Stomach (tissue), 9 donors: ENCODE data around the gene FMN1. TPM values are rescaled to one million over a fixed set of nuclear protein-coding genes. Genes with fewer than 3 reads are reported as not detected.

Experiments
- DNase-seq, 2 donors: peaks; one replicate each; pipeline versions ENCODE4 v3.0.0 to v3.0.0-alpha.2; 2013 to 2019
- H3K27ac ChIP-seq, 5 donors: fragments of 200-600 bp in 4 of 5; sonication (generic) in 4 of 5; one replicate each; pipeline ENCODE4 v1.5.1; 2013 to 2019; ENCODE audit warnings: mild to moderate bottlenecking in 1 of 5, moderate library complexity in 1 of 5
- H3K27me3 ChIP-seq, 3 donors: fragments of 200-600 bp; sonication (generic); one replicate each; pipeline ENCODE4 v1.5.1; 2017 to 2019; ENCODE audit warnings: mixed run types in 1 of 3
- H3K36me3 ChIP-seq, 4 donors: fragments of 200-600 bp; sonication (generic); 1 replicate in 3 of 4; 2 replicates in 1 of 4; pipeline ENCODE4 v1.5.1; 2016 to 2019
- H3K4me1 ChIP-seq, 4 donors: fragments of 200-600 bp; sonication (generic); one replicate each; pipeline ENCODE4 v1.5.1; 2016 to 2019
- H3K4me3 ChIP-seq, 4 donors: fragments of 200-600 bp; sonication (generic) in 3 of 4; one replicate each; pipeline ENCODE4 v1.5.1; 2016 to 2019; ENCODE audit warnings: mild to moderate bottlenecking in 1 of 4
- H3K9me3 ChIP-seq, 4 donors: fragments of 200-600 bp; sonication (generic); one replicate each; pipeline ENCODE4 v1.5.1; 2016 to 2019
- EP300 ChIP-seq: sonication (generic); formaldehyde crosslinking; IDR thresholded peaks from one replicate; pipeline ENCODE4 v1.6.1; 2017; ENCODE audit warnings: antibody characterized with exemption
- POLR2A ChIP-seq, 4 donors: fragments of 450-650 bp; IDR thresholded peaks; one replicate each; pipeline ENCODE4 v1.6.1; 2016; ENCODE audit warnings: antibody characterized with exemption in 4 of 4, control low read depth in 2 of 4, mild to moderate bottlenecking in 1 of 4, moderate library complexity in 1 of 4
- POLR2AphosphoS5 ChIP-seq, 3 donors: sonication (generic); formaldehyde crosslinking; IDR thresholded peaks; one replicate each; pipeline ENCODE4 v1.6.1; 2016; ENCODE audit warnings: antibody characterized with exemption in 3 of 3
- WGBS, 5 donors: extraction: QIAGEN DNeasy Blood & Tissue Kit in 3 of 5; methylation state at CpG; one replicate each; pipeline versions ENCODE4 v1.1.5 to v1.1.7; 2013 to 2018; 5-methylcytosine and 5-hydroxymethylcytosine counted together
- intact Hi-C: fragments of 100-400 bp; cut with DNase I; formaldehyde crosslinking; loops from one replicate; pipeline ENCODE4 v1.15.1; 2023; ENCODE audit warnings: low total_unique reads
- polyA plus RNA-seq, 3 donors: library from polyadenylated mRNA; stranded (reverse); fragments of 200-250 nt; gene quantifications; one replicate each; pipeline ENCODE4 v1.2.3, GENCODE V29; 2013
- total RNA-seq, 5 donors: library from RNA; depleted of rRNA; stranded (reverse); fragments of >200 nt; gene quantifications; one replicate each; pipeline versions ENCODE4 v1.1.0 to v1.2.3, GENCODE V29; 2014 to 2016
- TF ChIP-seq, protein P1 (sequence below), 7 experiments: fragments of 450-650 bp in 4 of 7; fragments of 200-600 bp in 3 of 7; sonication (generic) in 3 of 7; IDR thresholded peaks; one replicate each; pipeline ENCODE4 v1.5.1; 2016 to 2019; ENCODE audit warnings: antibody characterized with exemption in 7 of 7, control low read depth in 2 of 7, mild to moderate bottlenecking in 1 of 7
- donor health status: healthy with polysubstance abuse.
- donor health status: Bipolar disorder and iron deficiency.
- donor health status: healthy.

The FMN1 gene
- total and polyA plus RNA-seq, 8 donors, result 0.40 to 58.0 (median 22.9) TPM

DNA sequence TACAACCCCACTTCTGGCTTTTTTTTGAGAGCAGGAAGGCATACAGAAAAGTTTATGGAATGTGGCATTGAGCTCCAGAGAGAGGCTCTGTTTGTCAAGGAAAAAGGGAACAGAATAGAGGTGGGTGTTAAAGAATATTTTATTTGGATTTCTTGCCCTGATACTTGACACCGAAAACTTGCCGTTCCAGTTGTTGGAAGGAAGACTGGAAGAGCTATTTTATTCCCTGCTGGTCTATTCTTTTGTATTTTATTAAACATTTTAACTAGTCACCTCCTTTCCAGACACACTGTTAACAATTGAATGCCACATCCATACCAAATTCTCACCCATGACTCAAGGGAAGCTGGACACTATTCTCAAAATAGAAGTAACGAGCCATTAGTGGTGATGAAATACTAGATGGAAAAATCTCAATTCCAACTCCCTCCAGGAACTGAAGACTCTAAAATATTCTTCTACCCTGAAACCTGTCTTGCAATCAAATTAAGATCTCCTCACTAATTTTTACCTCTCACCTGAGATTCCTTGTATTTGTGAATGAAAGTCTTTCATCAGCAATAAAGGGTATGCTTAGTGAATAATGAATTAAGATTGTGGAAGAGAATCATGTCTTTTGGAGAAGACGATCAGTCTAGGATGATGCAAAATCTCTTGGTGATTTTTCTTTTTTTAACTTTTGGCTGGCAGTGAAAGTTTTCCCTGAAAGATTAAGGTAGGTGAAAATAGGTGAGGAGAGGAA is 448.2 kb downstream of the FMN1 start:
- Histone ChIP-seq H3K9me3 (peaks cover 0 to 3% (median 0%) of the 10 kb centered on the region in 4 donors), H3K36me3 (no peaks in the 10 kb centered on the region), H3K4me1 (no peaks in the 10 kb centered on the region), H3K4me3 (no peak overlapping the region), H3K27ac (no peak overlapping the region), H3K27me3 (no peaks in the 10 kb centered on the region)
- TF ChIP-seq, protein P1, sequence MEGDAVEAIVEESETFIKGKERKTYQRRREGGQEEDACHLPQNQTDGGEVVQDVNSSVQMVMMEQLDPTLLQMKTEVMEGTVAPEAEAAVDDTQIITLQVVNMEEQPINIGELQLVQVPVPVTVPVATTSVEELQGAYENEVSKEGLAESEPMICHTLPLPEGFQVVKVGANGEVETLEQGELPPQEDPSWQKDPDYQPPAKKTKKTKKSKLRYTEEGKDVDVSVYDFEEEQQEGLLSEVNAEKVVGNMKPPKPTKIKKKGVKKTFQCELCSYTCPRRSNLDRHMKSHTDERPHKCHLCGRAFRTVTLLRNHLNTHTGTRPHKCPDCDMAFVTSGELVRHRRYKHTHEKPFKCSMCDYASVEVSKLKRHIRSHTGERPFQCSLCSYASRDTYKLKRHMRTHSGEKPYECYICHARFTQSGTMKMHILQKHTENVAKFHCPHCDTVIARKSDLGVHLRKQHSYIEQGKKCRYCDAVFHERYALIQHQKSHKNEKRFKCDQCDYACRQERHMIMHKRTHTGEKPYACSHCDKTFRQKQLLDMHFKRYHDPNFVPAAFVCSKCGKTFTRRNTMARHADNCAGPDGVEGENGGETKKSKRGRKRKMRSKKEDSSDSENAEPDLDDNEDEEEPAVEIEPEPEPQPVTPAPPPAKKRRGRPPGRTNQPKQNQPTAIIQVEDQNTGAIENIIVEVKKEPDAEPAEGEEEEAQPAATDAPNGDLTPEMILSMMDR (IDR thresholded peaks at IDR 0.05), result no peak
- no peak for TF ChIP-seq EP300
- no peak for TF ChIP-seq POLR2A (IDR thresholded peaks at IDR 0.05)
- TF ChIP-seq POLR2AphosphoS5 (IDR thresholded peaks at IDR 0.05), result no peak
- no peak for DNase-seq
- WGBS, 5 donors, result 73 to 81% (median 75%) methylated on average over 4 of the region's 4 CpGs
- intact Hi-C loops, result no loop called here

- TF ChIP-seq POLR2AphosphoS5 (IDR thresholded peaks at IDR 0.05) (no peak), POLR2A (IDR thresholded peaks at IDR 0.05) (no peak), EP300 (no peak)
- TF ChIP-seq, protein P1 (IDR thresholded peaks at IDR 0.05), result no peak
- 51 to 62% (median 55%) methylated on average over 4 to 5 of the region's 5 CpGs for WGBS, 5 donors
- no peak for DNase-seq
- no peak overlapping the region for H3K27ac ChIP-seq
- no peaks in the 10 kb centered on the region for H3K4me1 ChIP-seq
- H3K4me3 ChIP-seq, result no peak overlapping the region
- peaks cover 0 to 19% (median 5%) of the 10 kb centered on the region in 4 donors for H3K9me3 ChIP-seq
- no peaks in the 10 kb centered on the region for H3K27me3 ChIP-seq
- no peaks in the 10 kb centered on the region for H3K36me3 ChIP-seq
- intact Hi-C loops, result no loop called here
These were observed 450.9 kb downstream of the FMN1 start for GRCh38 chr15:32743411-32744140.

- TF ChIP-seq, protein P1 (IDR thresholded peaks at IDR 0.05), result no peak
- TF ChIP-seq EP300 (no peak), POLR2AphosphoS5 (IDR thresholded peaks at IDR 0.05) (no peak), POLR2A (IDR thresholded peaks at IDR 0.05) (no peak)
- Histone ChIP-seq H3K36me3 (no peaks in the 10 kb centered on the region), H3K4me1 (no peaks in the 10 kb centered on the region), H3K9me3 (peaks cover 0 to 19% (median 5%) of the 10 kb centered on the region in 4 donors), H3K27ac (no peak overlapping the region), H3K27me3 (no peaks in the 10 kb centered on the region), H3K4me3 (no peak overlapping the region)
- no peak for DNase-seq
- 76 to 93% (median 87%) methylated on average over 1 of the region's 1 CpG for WGBS, 5 donors
- intact Hi-C loops, result no loop called here
These were observed 454.9 kb downstream of the FMN1 start for GRCh38 chr15:32739522-32740063.

- H3K27me3 ChIP-seq, result no peaks in the 10 kb centered on the region
- H3K4me3 ChIP-seq, result no peak overlapping the region
- DNase-seq, result no peak
- no peaks in the 10 kb centered on the region for H3K4me1 ChIP-seq
- no peak overlapping the region for H3K27ac ChIP-seq
- no peak for TF ChIP-seq POLR2AphosphoS5 (IDR thresholded peaks at IDR 0.05)
- TF ChIP-seq EP300, result no peak
- no peak for TF ChIP-seq POLR2A (IDR thresholded peaks at IDR 0.05)
- TF ChIP-seq, protein P1 (IDR thresholded peaks at IDR 0.05), result no peak
- intact Hi-C loops, result no loop called here
- H3K9me3 ChIP-seq, result peaks cover 0 to 19% (median 5%) of the 10 kb centered on the region in 4 donors
- H3K36me3 ChIP-seq, result no peaks in the 10 kb centered on the region
- 81 to 94% (median 91%) methylated on average over 1 of the region's 1 CpG for WGBS, 5 donors
These were observed 455.8 kb downstream of the FMN1 start for GRCh38 chr15:32738666-32739065.
